H9 (cell line): ENCODE measurements around the gene STK26. TPM values are rescaled to one million over a fixed set of nuclear protein-coding genes. Genes with fewer than 3 reads are reported as not detected.

Experiments
- DNase-seq: peaks from one replicate; pipeline ENCODE4 v3.0.0-alpha.2; 2017
- H2AFZ ChIP-seq: one replicate; pipeline ENCODE4 v1.6.1; 2013; ENCODE audit warnings: mild to moderate bottlenecking, low read length, control low read depth, moderate library complexity
- H2AK5ac ChIP-seq: 2 replicates; pipeline ENCODE4 v1.6.1; 2013; ENCODE audit warnings: low read length, control low read depth, mixed read lengths; ENCODE audit not compliant: insufficient read length
- H2BK120ac ChIP-seq: one replicate; pipeline ENCODE4 v1.6.1; 2013; ENCODE audit warnings: low read depth, mild to moderate bottlenecking, low read length, control low read depth, inconsistent platforms; ENCODE audit not compliant: poor library complexity, severe bottlenecking
- H2BK12ac ChIP-seq: 2 replicates; pipeline ENCODE4 v1.6.1; 2013; ENCODE audit warnings: low read length, control low read depth, mixed read lengths, low read depth; ENCODE audit not compliant: insufficient read length
- H2BK15ac ChIP-seq: 2 replicates; pipeline ENCODE4 v1.6.1; 2013; ENCODE audit warnings: low read depth, low read length, control low read depth
- H2BK20ac ChIP-seq: one replicate; pipeline ENCODE4 v1.6.1; 2013; ENCODE audit warnings: low read depth, mild to moderate bottlenecking, low read length, control low read depth, inconsistent platforms; ENCODE audit not compliant: poor library complexity, severe bottlenecking
- H2BK5ac ChIP-seq: 2 replicates; pipeline ENCODE4 v1.6.1; 2013; ENCODE audit warnings: low read length, control low read depth, mixed read lengths; ENCODE audit not compliant: insufficient read length
- H3K14ac ChIP-seq: 2 replicates; pipeline ENCODE4 v1.6.1; 2013; ENCODE audit warnings: low read length, control low read depth; ENCODE audit not compliant: insufficient read depth
- H3K18ac ChIP-seq: 2 replicates; pipeline ENCODE4 v1.6.1; 2013; ENCODE audit warnings: low read depth, mild to moderate bottlenecking, mixed read lengths, low read length, control low read depth; ENCODE audit not compliant: insufficient read length
- H3K23ac ChIP-seq: 2 replicates; pipeline ENCODE4 v1.6.1; 2013; ENCODE audit warnings: low read length, control low read depth, mixed read lengths, low read depth; ENCODE audit not compliant: insufficient read length
- H3K23me2 ChIP-seq: 2 replicates; pipeline ENCODE4 v1.6.1; 2013; ENCODE audit warnings: low read depth, mild to moderate bottlenecking, mixed read lengths, low read length, control low read depth; ENCODE audit not compliant: insufficient read length, poor library complexity, severe bottlenecking
- H3K27ac ChIP-seq: 2 replicates; pipeline ENCODE4 v1.5.1; 2013; ENCODE audit warnings: low read length, control low read depth, mixed read lengths, low read depth; ENCODE audit not compliant: insufficient read length
- H3K27me3 ChIP-seq: 2 replicates; pipeline ENCODE4 v1.6.1; 2013; ENCODE audit warnings: low read length, control low read depth, inconsistent platforms; ENCODE audit not compliant: insufficient read depth
- H3K4ac ChIP-seq: 2 replicates; pipeline ENCODE4 v1.6.1; 2013; ENCODE audit warnings: low read depth, mild to moderate bottlenecking, control low read depth, inconsistent platforms, low read length, moderate library complexity
- H3K4me1 ChIP-seq: 2 replicates; pipeline ENCODE4 v1.6.1; 2013; ENCODE audit warnings: low read length, control low read depth, inconsistent platforms; ENCODE audit not compliant: insufficient read depth
- H3K4me2 ChIP-seq: 2 replicates; pipeline ENCODE4 v1.6.1; 2013; ENCODE audit warnings: low read length, control low read depth, mixed read lengths; ENCODE audit not compliant: insufficient read length, insufficient read depth
- H3K56ac ChIP-seq: 2 replicates; pipeline ENCODE4 v1.6.1; 2013; ENCODE audit warnings: low read depth, mild to moderate bottlenecking, mixed read lengths, low read length, control low read depth; ENCODE audit not compliant: insufficient read length
- H3K79me1 ChIP-seq: 2 replicates; pipeline ENCODE4 v1.6.1; 2013; ENCODE audit warnings: low read depth, mild to moderate bottlenecking, moderate library complexity, low read length, control low read depth, inconsistent platforms; ENCODE audit not compliant: insufficient read depth, poor library complexity, severe bottlenecking
- H3K79me2 ChIP-seq: 2 replicates; pipeline ENCODE4 v1.6.1; 2013; ENCODE audit warnings: low read length, control low read depth, inconsistent platforms; ENCODE audit not compliant: insufficient read depth
- H3K9ac ChIP-seq: 2 replicates; pipeline ENCODE4 v1.6.1; 2013; ENCODE audit warnings: low read length, control low read depth, mixed read lengths; ENCODE audit not compliant: insufficient read length; ENCODE audit errors: extremely low read depth
- H3K9me3 ChIP-seq: one replicate; pipeline ENCODE4 v1.6.1; 2013; ENCODE audit warnings: low read depth, low read length, inconsistent platforms; ENCODE audit not compliant: control insufficient read depth
- H3T11ph ChIP-seq: one replicate; pipeline ENCODE4 v1.6.1; 2013; ENCODE audit warnings: mild to moderate bottlenecking, low read length, control low read depth, inconsistent platforms
- H4K20me1 ChIP-seq: one replicate; pipeline ENCODE4 v1.6.1; 2013; ENCODE audit not compliant: control insufficient read depth, insufficient read length, insufficient read depth
- H4K5ac ChIP-seq: 2 replicates; pipeline ENCODE4 v1.6.1; 2013; ENCODE audit warnings: low read depth, mild to moderate bottlenecking, mixed read lengths, low read length, control low read depth; ENCODE audit not compliant: insufficient read length
- H4K8ac ChIP-seq: replicated peaks from 2 replicates; pipeline ENCODE4 v1.6.1; 2013; ENCODE audit warnings: low read length, control low read depth, mixed read lengths, low read depth; ENCODE audit not compliant: insufficient read length
- H4K91ac ChIP-seq: 2 replicates; pipeline ENCODE4 v1.6.1; 2013; ENCODE audit warnings: low read depth, mild to moderate bottlenecking, moderate library complexity, mixed read lengths, low read length, control low read depth; ENCODE audit not compliant: insufficient read length
- H3K27ac Mint-ChIP-seq, 3 experiments: 2 replicates in 2 of 3; 3 replicates in 1 of 3; pipeline ENCODE4 v1.8.0; 2020 to 2021; ENCODE audit warnings: mixed read lengths in 3 of 3, mild to moderate bottlenecking in 1 of 3, moderate library complexity in 1 of 3
- H3K27me3 Mint-ChIP-seq: 2 replicates; pipeline ENCODE4 v1.8.0; 2021; ENCODE audit warnings: low read depth, mild to moderate bottlenecking, moderate library complexity, mixed read lengths
- H3K36me3 Mint-ChIP-seq, 3 experiments: 2 replicates in 2 of 3; 3 replicates in 1 of 3; pipeline ENCODE4 v1.8.0; 2020 to 2021; ENCODE audit warnings: low read depth in 3 of 3, mixed read lengths in 3 of 3; ENCODE audit not compliant: insufficient read depth in 1 of 3
- H3K4me1 Mint-ChIP-seq, 2 experiments: 2 replicates each; pipeline ENCODE4 v1.8.0; 2020; ENCODE audit warnings: mixed read lengths in 2 of 2
- H3K4me3 Mint-ChIP-seq, 2 experiments: 2 replicates in 1 of 2; 3 replicates in 1 of 2; pipeline ENCODE4 v1.8.0; 2020 to 2021; ENCODE audit warnings: mild to moderate bottlenecking in 2 of 2, mixed read lengths in 2 of 2, moderate library complexity in 1 of 2
- H3K9me3 Mint-ChIP-seq, 2 experiments: 2 replicates in 1 of 2; 3 replicates in 1 of 2; pipeline ENCODE4 v1.8.0; 2020; ENCODE audit warnings: mild to moderate bottlenecking in 2 of 2, mixed read lengths in 2 of 2, moderate library complexity in 1 of 2
- WGBS: extraction: QIAGEN DNeasy Blood & Tissue Kit; methylation state at CpG from one replicate; pipeline ENCODE4 v1.1.7; 2013; ENCODE audit warnings: missing lambda C conversion rate, low lambda C conversion rate, mixed read lengths; ENCODE audit not compliant: insufficient read length; ENCODE audit errors: extremely low coverage; 5-methylcytosine and 5-hydroxymethylcytosine counted together
- total RNA-seq: library from RNA; stranded (reverse); gene quantifications from 2 replicates; pipeline ENCODE4 v1.2.1, GENCODE V29; 2021
- TF ChIP-seq, protein P1 (sequence below): fragments of 200-600 bp; sonication (generic); conservative IDR thresholded peaks from 3 replicates; pipeline ENCODE4 v1.8.0; 2021; ENCODE audit warnings: antibody characterized with exemption, mild to moderate bottlenecking

STK26 gene
- total RNA-seq, 1 experiment from 2014 or later: 99.2 TPM

DNA sequence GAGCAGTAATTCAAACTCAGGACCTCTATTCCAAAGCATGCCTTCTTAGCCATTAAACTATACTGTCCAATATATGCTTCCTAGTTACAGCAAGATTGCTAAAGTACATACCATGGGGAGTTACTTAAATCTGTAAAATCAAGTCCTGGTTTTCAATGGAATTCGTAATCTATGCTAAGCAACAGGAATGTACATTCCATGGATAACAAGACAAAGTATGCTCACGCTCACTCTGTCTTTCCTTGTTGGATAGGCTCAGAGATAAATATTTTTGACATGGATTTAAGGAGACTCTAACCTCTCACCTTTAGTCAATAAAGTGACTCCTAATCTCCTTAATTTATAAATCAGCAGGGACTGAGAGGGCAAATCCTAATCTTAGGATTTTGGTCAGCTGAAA is 47.3 kb upstream of the STK26 start:
- Histone ChIP-seq H3K18ac (no peak overlapping the region), H4K8ac (no peak overlapping the region), H3K79me2 (no peaks in the 10 kb centered on the region), H3K4me2 (no peak overlapping the region), H4K20me1 (no peaks in the 10 kb centered on the region), H4K5ac (no peak overlapping the region), H3K4me1 (peaks cover 2% of the 10 kb centered on the region; the same call in 1 of the 2 replicates), H3K23me2 (no peaks in the 10 kb centered on the region), H2AFZ (no peak overlapping the region), H3K56ac (no peak overlapping the region), H3K9ac (no peak overlapping the region), H3K79me1 (no peaks in the 10 kb centered on the region), H3K27me3 (no peaks in the 10 kb centered on the region), H3K9me3 (no peaks in the 10 kb centered on the region), H2BK15ac (no peak overlapping the region), H3T11ph (no peak overlapping the region), H4K91ac (no peak overlapping the region), H3K14ac (no peak overlapping the region), H2BK120ac (no peak overlapping the region), H2BK20ac (no peak overlapping the region), H3K27ac (no peak overlapping the region), H2BK5ac (no peak overlapping the region), H3K23ac (no peak overlapping the region), H2AK5ac (no peak overlapping the region), H2BK12ac (no peak overlapping the region), H3K4ac (no peak overlapping the region)
- no peak overlapping the region for H3K4me3 Mint-ChIP-seq
- no CpG with 5 or more reads among the region's 2 CpGs for WGBS
- no peak overlapping the region for H3K27ac Mint-ChIP-seq
- TF ChIP-seq, protein P1, sequence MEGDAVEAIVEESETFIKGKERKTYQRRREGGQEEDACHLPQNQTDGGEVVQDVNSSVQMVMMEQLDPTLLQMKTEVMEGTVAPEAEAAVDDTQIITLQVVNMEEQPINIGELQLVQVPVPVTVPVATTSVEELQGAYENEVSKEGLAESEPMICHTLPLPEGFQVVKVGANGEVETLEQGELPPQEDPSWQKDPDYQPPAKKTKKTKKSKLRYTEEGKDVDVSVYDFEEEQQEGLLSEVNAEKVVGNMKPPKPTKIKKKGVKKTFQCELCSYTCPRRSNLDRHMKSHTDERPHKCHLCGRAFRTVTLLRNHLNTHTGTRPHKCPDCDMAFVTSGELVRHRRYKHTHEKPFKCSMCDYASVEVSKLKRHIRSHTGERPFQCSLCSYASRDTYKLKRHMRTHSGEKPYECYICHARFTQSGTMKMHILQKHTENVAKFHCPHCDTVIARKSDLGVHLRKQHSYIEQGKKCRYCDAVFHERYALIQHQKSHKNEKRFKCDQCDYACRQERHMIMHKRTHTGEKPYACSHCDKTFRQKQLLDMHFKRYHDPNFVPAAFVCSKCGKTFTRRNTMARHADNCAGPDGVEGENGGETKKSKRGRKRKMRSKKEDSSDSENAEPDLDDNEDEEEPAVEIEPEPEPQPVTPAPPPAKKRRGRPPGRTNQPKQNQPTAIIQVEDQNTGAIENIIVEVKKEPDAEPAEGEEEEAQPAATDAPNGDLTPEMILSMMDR: no peak
- no peaks in the 10 kb centered on the region for H3K9me3 Mint-ChIP-seq
- H3K36me3 Mint-ChIP-seq: no peaks in the 10 kb centered on the region
- DNase-seq: no peak
- H3K27me3 Mint-ChIP-seq: peaks cover 2% of the 10 kb centered on the region; the same call in 1 of the 2 replicates
- H3K4me1 Mint-ChIP-seq: peaks cover 8 to 10% of the 10 kb centered on the region in 2 experiments
